ENCODE data around the gene EME2. TPM values are rescaled to one million over a fixed set of nuclear protein-coding genes. Genes with fewer than 3 reads are reported as not detected.

The EME2 gene
- total RNA-seq, 4 donors from 2014 or later, result 2.3 to 13.8 (median 5.2) TPM

DNA sequence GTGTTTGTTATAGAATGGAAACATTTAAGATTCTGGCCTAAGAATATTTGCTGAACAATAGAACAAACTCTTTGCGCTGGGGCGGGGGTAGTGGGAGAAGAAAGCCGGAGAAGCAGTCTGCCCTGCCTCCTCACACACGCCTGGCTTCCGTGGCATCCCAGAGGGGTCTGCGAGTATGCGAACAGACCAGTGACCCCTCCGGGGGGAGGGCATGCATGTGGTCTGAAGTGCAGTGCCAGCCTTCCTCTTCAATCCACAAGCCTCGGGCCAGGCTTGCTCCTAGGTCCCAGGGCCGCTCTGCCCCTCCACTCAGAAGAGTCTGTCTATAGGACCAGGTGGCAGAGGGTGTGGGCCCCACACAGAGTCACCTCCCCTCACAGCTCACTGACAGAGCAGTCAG is 35.0 kb downstream of the EME2 start:
- TF ChIP-seq CTCF (IDR thresholded peaks at IDR 0.05; ENCODE audit: low read depth), result no peak

DNA sequence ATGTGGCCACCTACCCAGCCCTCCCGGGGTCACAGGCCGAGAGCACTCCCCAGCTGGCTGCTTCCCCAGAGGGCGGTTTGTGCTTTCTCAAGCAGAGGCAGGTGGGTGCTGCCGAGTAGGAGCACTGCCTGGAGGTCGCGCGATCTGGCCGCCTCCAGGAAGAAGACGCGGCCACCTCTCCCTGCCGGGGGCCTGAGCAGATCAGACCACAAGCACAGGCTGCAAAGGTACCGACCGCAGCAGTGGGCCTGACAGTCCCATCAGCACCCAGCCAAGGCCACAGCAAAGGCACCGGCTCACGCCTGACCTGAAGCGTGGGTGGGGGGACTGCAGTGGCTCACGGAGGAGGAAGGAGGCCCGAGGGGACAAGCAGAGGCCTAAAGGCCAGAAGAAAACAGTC is 36.1 kb downstream of the EME2 start:
- TF ChIP-seq CTCF (IDR thresholded peaks at IDR 0.05; ENCODE audit: low read depth), result no peak

GRCh38 chr16:1809281-1809801 is 36.7 kb downstream of the EME2 start:
- TF ChIP-seq CTCF (IDR thresholded peaks at IDR 0.05; ENCODE audit: low read depth), result no peak

DNA sequence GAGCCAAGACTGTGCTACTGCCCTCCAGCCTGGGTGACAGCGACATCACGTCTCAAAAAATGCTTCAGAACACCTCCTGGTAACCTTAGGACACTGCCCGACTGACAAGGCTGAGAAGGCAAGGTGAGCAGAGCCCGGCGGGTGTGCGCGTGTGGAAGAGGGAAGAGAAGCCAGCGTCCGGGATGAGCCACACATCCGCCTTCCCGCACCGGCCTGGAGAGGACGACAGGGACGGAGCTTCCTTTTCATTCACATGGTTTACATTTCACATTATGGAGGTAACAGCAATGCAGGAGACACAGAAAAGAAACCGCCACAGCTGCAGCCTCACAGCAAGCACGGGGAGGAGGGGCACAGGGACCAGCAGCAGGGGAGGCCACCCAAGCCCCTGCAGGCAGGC is 37.5 kb downstream of the EME2 start:
- no peak for TF ChIP-seq CTCF (IDR thresholded peaks at IDR 0.05; ENCODE audit: low read depth)

- no peak for TF ChIP-seq CTCF (IDR thresholded peaks at IDR 0.05; ENCODE audit: low read depth)
Measured at GRCh38 chr16:1810536-1810935, 37.9 kb downstream of the EME2 start.

DNA sequence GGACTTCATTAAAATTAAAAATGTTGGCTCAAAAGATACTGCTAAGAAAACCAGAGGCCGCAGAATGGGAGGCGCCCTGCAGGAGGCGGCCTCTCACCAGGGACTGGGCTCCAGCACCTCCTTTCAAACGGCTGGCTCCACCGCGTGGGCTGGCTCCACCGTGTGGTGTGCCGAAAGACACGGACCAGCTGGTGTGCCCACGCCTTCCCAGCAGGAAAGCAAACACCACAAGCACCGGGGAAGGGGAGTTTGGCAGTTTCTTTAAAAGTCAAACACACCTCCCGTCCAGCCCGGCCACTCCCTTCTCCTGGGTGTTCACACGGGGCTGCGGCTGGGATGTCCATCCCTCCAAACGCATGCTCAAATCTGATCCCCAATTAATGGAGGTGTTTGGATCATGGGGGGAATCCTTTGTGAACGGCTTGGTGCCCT is 40.1 kb downstream of the EME2 start:
- TF ChIP-seq CTCF (IDR thresholded peaks at IDR 0.05; ENCODE audit: low read depth), result no peak

GRCh38 chr16:1815461-1815860 is 42.9 kb downstream of the EME2 start:
- no peak for TF ChIP-seq CTCF (IDR thresholded peaks at IDR 0.05; ENCODE audit: low read depth)
